Measurements from ENCODE around the gene ZBTB24. TPM values are rescaled to one million over a fixed set of nuclear protein-coding genes. Genes with fewer than 3 reads are reported as not detected.

ZBTB24 gene
- total RNA-seq, 4 donors from 2014 or later: 3.0 to 7.8 (median 5.7) TPM

DNA sequence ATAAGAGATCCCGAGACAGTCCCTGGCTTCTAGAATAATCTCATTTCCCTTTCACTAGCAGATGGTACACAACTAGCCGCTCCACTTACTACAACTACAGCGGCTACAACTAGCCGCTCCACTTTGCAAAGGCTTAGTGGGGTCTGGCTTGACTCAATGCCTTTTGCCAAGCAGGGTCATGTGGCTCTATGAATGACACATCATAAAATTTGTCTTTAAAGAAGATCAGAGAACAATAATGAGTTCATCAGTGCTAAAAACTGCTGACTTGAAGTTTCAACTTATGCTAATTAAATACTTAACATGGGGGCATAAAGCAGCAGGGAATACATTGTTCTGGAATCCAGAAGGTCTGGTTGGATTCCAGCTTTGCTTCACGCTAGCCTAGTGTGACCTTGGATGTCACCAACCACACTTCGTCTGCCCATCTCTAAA lies 25.4 kb downstream of the ZBTB24 start:
- Histone ChIP-seq H3K4me3 (no peak overlapping the region), H3K27me3 (no peaks in the 10 kb centered on the region), H3K4me1 (peaks cover 14 to 37% (median 33%) of the 10 kb centered on the region in 4 donors), H3K9me3 (no peaks in the 10 kb centered on the region), H3K36me3 (peaks cover 0 to 9% (median 2%) of the 10 kb centered on the region in 4 donors), H3K27ac (peak overlapping the region; percentile 84 to 93 (median 87))
- TF ChIP-seq POLR2AphosphoS5 (IDR thresholded peaks at IDR 0.05): no peak
- TF ChIP-seq POLR2A (IDR thresholded peaks at IDR 0.05): no peak
- TF ChIP-seq EP300 (IDR thresholded peaks at IDR 0.05; ENCODE audit: low read depth): no peak
- TF ChIP-seq, protein P1, sequence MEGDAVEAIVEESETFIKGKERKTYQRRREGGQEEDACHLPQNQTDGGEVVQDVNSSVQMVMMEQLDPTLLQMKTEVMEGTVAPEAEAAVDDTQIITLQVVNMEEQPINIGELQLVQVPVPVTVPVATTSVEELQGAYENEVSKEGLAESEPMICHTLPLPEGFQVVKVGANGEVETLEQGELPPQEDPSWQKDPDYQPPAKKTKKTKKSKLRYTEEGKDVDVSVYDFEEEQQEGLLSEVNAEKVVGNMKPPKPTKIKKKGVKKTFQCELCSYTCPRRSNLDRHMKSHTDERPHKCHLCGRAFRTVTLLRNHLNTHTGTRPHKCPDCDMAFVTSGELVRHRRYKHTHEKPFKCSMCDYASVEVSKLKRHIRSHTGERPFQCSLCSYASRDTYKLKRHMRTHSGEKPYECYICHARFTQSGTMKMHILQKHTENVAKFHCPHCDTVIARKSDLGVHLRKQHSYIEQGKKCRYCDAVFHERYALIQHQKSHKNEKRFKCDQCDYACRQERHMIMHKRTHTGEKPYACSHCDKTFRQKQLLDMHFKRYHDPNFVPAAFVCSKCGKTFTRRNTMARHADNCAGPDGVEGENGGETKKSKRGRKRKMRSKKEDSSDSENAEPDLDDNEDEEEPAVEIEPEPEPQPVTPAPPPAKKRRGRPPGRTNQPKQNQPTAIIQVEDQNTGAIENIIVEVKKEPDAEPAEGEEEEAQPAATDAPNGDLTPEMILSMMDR (IDR thresholded peaks at IDR 0.05): no peak
- 76 to 90% methylated on average over 2 to 6 of the region's 6 CpGs for WGBS, 2 donors (ENCODE audit: low coverage in 1 of 2)
- intact Hi-C loops (cut with DNase I; ENCODE audit: low total_unique reads): no loop called here
- in situ Hi-C loops (cut with MboI; ENCODE audit: low pct_ligation_motif_present in 1 of 4, low pct_unique_long_range_greater_than_20kb in 1 of 4, low sequenced_read_pairs in 3 of 4): loop anchor here in 2 of 4 donors (10.0 kb wide), 1 partner anchor 73 kb away; the partner anchor contains the start of gene CD164 (in 2 of the 2)
- no peak for DNase-seq

DNA sequence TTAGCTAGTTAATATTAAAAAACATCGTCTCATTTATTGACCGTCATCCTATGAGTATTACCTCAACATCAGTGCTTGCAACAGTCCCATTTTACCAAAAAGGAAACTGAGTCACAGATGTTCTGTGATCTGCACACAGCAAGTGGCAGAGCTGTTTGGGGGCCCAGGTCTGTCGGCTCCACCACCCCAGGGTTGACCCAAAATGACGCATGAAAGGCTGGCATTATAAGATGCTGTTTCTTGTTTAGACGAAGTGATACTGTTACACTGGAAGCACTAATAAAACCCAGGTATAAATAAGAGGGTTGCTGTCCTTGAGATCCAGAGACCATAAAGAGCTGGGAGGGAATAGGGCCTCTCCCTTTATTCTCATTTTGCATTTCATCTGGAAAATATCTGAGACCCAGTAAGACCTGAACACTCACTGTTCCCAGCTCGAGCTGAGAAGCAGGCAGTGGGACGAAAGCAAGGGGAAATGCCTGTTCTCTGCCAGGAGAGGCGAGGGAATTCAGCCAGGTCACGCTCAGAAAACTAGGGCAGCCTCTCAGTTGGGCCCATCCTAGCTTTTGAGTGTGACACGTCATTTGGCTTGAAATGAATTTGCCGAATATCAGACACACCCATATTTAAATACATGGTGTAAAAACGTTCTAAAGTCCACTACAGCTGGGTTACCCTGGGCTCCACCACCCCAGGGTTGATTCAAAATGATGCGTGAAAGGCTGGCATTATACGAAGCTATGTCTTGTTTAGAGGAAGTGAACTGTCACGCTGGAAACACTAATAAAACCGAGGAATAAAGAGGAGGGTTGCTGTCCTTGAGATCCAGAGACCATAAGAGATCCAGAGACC lies 26.1 kb downstream of the ZBTB24 start:
- Histone ChIP-seq H3K27me3 (no peaks in the 10 kb centered on the region), H3K4me1 (peaks cover 14 to 37% (median 33%) of the 10 kb centered on the region in 4 donors), H3K27ac (peak overlapping the region; percentile 84 to 93 (median 87)), H3K9me3 (no peaks in the 10 kb centered on the region), H3K36me3 (peaks cover 0 to 8% (median 2%) of the 10 kb centered on the region in 4 donors), H3K4me3 (peak overlapping the region in 3 of 4 donors; percentile 63 to 89 (median 69))
- WGBS, 2 donors (ENCODE audit: low coverage in 1 of 2): 35 to 50% methylated on average over 2 to 16 of the region's 16 CpGs
- TF ChIP-seq POLR2AphosphoS5 (IDR thresholded peaks at IDR 0.05) (peak; percentile 84 to 89 (median 87)), EP300 (IDR thresholded peaks at IDR 0.05; ENCODE audit: low read depth) (no peak), POLR2A (IDR thresholded peaks at IDR 0.05) (peak; percentile 77)
- TF ChIP-seq, protein P1 (IDR thresholded peaks at IDR 0.05): no peak
- peak; percentile 73 for DNase-seq
- in situ Hi-C loops (cut with MboI; ENCODE audit: low pct_ligation_motif_present in 1 of 4, low pct_unique_long_range_greater_than_20kb in 1 of 4, low sequenced_read_pairs in 3 of 4): loop anchor here in 2 of 4 donors (10.0 kb wide), 1 partner anchor 72 kb away; the partner anchor contains the start of gene CD164 (in 2 of the 2)
- intact Hi-C loops (cut with DNase I; ENCODE audit: low total_unique reads): no loop called here

DNA sequence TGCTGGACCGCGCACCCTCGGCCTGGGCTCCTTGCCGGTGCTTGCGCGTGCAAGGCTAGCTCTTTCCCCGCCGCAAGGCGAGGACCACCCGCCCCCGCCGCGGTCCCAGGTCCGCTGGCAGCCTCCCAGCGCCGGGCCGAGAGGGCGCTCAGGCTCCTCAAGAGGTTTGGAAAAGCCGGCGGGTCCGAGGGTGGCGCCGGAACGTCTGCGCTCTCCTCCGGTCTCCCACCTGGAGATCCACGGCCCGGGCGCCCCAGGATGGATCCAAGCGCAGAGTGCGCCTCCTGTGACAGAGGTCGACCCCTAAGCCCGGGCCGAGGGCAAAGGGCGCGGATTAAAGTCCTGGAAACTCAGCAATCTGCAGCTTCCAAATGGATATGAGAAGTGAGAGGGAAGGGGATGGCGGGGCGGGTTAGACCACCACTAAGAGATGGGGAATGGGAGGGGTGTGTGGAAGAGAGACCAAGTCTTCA lies 26.9 kb downstream of the ZBTB24 start:
- H3K9me3 ChIP-seq: no peaks in the 10 kb centered on the region
- peak overlapping the region; percentile 84 to 93 (median 87) for H3K27ac ChIP-seq
- H3K4me1 ChIP-seq: peaks cover 14 to 37% (median 33%) of the 10 kb centered on the region in 4 donors
- intact Hi-C loops (cut with DNase I; ENCODE audit: low total_unique reads): no loop called here
- H3K27me3 ChIP-seq: no peaks in the 10 kb centered on the region
- H3K36me3 ChIP-seq: peaks cover 0 to under 1% (median 0%) of the 10 kb centered on the region in 4 donors
- TF ChIP-seq, protein P1 (IDR thresholded peaks at IDR 0.05): no peak
- no peak for TF ChIP-seq EP300 (IDR thresholded peaks at IDR 0.05; ENCODE audit: low read depth)
- peak in 1 of 3 donors; percentile 49 for TF ChIP-seq POLR2AphosphoS5 (IDR thresholded peaks at IDR 0.05)
- no peak for TF ChIP-seq POLR2A (IDR thresholded peaks at IDR 0.05)
- H3K4me3 ChIP-seq: peak overlapping the region; percentile 44 to 89 (median 66)
- in situ Hi-C loops (cut with MboI; ENCODE audit: low pct_ligation_motif_present in 1 of 4, low pct_unique_long_range_greater_than_20kb in 1 of 4, low sequenced_read_pairs in 3 of 4): loop anchor here in 2 of 4 donors (10.0 kb wide), 1 partner anchor 71 kb away; the partner anchor contains the start of gene CD164 (in 2 of the 2)
- no peak for DNase-seq
- 8 to 83% methylated on average over 2 to 23 of the region's 38 CpGs for WGBS, 2 donors (ENCODE audit: low coverage in 1 of 2)

All from transverse colon (tissue), 4 donors.